GM12878 (cell line): ENCODE data around the gene GINS1.

Source experiments
- BACH1 ChIP-seq: fragments of 450-650 bp; IDR thresholded peaks from 2 replicates; pipeline ENCODE4 v1.6.1; 2017; ENCODE audit warnings: mild to moderate bottlenecking, borderline replicate concordance
- CTCF ChIP-seq, 3 experiments: IDR thresholded peaks in 2 of 3; conservative IDR thresholded peaks in 1 of 3; 2 replicates each; pipeline ENCODE4 v1.5.1; 2011; ENCODE audit warnings: low read depth in 3 of 3, low read length in 3 of 3, mild to moderate bottlenecking in 3 of 3, control low read depth in 2 of 3, moderate library complexity in 2 of 3, inconsistent platforms in 1 of 3, mixed read lengths in 1 of 3; ENCODE audit not compliant: control insufficient read depth in 2 of 3, insufficient read depth in 1 of 3; ENCODE audit errors: extremely low read depth in 1 of 3
- MYC ChIP-seq: IDR thresholded peaks from 2 replicates; pipeline ENCODE4 v1.6.1; 2011; ENCODE audit warnings: mild to moderate bottlenecking, low read length, moderate library complexity, inconsistent platforms; ENCODE audit not compliant: insufficient read depth, insufficient replicate concordance, insufficient read length, severe bottlenecking

- no peak for TF ChIP-seq CTCF (IDR thresholded peaks at IDR 0.05 in 2 of 3, conservative IDR thresholded peaks at IDR 0.05 in 1 of 3; ENCODE audit: control insufficient read depth in 2 of 3, extremely low read depth in 1 of 3, insufficient read depth in 1 of 3, low read depth in 3 of 3, low read length in 3 of 3)
- no peak for TF ChIP-seq BACH1
- no peak for TF ChIP-seq MYC
These were observed 40.2 kb downstream of the GINS1 start for GRCh38 chr20:25447671-25448070.
